HUES64 (cell line): Measurements from ENCODE around the gene KIF25.

Experiments used
- H3K27ac ChIP-seq: 2 replicates; pipeline ENCODE4 v1.7.0; 2013; ENCODE audit warnings: low read depth, low read length, inconsistent platforms
- H3K27me3 ChIP-seq: 2 replicates; pipeline ENCODE4 v1.6.1; 2013; ENCODE audit warnings: mild to moderate bottlenecking, low read length; ENCODE audit not compliant: insufficient read depth
- H3K36me3 ChIP-seq: 2 replicates; pipeline ENCODE4 v1.6.1; 2013; ENCODE audit warnings: mild to moderate bottlenecking, low read length; ENCODE audit not compliant: insufficient read depth
- H3K4me1 ChIP-seq: 2 replicates; pipeline ENCODE4 v1.6.1; 2013; ENCODE audit warnings: mild to moderate bottlenecking, low read length, moderate library complexity; ENCODE audit not compliant: insufficient read depth
- H3K4me3 ChIP-seq: 2 replicates; pipeline ENCODE4 v1.5.1; 2013; ENCODE audit warnings: mild to moderate bottlenecking, low read length, moderate library complexity
- H3K9ac ChIP-seq: 2 replicates; pipeline ENCODE4 v1.6.1; 2013; ENCODE audit warnings: mild to moderate bottlenecking, low read depth, low read length
- H3K9me3 ChIP-seq: 2 replicates; pipeline ENCODE4 v1.6.1; 2013; ENCODE audit warnings: low read depth, low read length; ENCODE audit not compliant: insufficient read depth
- WGBS: fragments of 150-250, 120-280 bp; methylation state at CpG from one replicate; pipeline ENCODE4 v1.1.7; 2013; ENCODE audit warnings: missing lambda C conversion rate; 5-methylcytosine and 5-hydroxymethylcytosine counted together

KIF25 gene

DNA sequence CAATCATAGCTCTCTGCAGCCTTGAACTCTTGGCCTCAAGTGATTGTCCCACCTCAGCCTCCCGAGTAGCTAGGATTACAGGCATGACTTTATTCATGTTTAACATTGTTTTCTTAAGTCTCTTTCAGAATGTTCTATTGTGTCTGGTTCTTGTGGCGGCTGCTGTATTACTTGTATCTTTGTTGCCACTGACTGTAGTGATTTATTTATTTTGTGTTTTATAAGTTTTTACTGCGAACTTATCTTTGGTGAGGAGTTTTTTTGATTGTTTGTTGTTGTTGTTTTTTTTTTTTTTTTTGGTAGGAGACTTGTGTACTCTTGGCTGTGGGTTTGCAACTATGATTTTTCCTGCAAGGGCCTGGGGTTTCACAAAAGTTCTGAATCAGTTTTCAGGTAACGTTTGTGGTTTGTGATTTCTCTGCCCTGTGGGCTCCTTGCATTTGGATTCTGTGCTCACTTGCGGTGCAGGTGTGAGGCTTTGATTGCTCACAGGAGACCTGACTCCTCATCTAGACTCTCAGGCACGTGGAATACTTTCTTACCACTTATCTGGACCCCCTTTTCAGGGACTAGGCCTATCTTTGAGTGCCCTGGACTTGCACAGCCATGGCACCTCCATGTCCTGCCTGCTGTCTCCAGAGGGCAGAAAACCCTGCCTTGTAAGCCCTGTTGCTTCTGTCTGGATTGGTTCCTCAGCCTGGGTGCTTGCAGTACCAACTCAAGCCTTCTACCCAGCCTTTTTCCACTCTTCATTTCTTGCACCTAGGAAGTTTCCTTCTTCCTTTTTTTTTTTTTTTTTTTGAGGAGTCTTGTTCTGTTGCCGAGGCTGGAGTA, 25.2 kb downstream of the KIF25 start:
- H3K4me3 ChIP-seq = no peak overlapping the region
- H3K9ac ChIP-seq = no peak overlapping the region
- H3K9me3 ChIP-seq = no peaks in the 10 kb centered on the region
- H3K4me1 ChIP-seq = no peaks in the 10 kb centered on the region; the same call in 1 of the 2 replicates
- no peaks in the 10 kb centered on the region for H3K36me3 ChIP-seq
- no peaks in the 10 kb centered on the region for H3K27me3 ChIP-seq
- 91% methylated on average over 7 of the region's 7 CpGs for WGBS
- no peak overlapping the region for H3K27ac ChIP-seq

DNA sequence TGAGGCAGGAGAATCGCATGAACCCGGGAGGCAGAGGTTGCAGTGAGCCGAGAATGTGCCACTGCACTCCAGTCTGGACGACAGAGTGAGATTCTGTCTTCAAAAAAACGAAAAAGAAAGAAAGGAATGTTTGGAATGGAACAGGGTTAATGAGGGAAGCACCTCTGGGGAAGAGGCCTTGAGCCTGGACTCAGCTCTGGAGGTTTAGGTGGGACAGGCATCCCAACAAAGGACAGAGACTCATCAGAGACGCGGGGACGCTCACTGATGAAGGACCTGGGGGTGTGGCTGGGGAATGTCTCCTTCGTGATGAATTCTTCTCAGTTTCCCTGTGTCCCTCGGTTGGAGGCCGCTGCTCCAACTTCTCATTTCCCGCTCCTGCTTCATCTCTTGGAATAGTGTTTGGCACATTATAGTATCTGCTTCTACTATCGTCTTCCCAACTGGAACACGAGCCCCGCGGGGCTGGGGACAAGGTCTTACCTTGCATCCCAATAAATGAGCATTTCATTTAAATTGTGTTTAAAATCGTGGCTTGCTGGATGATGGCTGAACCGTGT, 27.6 kb downstream of the KIF25 start:
- Histone ChIP-seq H3K27me3 (no peaks in the 10 kb centered on the region), H3K9ac (no peak overlapping the region), H3K27ac (no peak overlapping the region), H3K4me1 (no peaks in the 10 kb centered on the region; the same call in 1 of the 2 replicates), H3K9me3 (no peaks in the 10 kb centered on the region), H3K4me3 (no peak overlapping the region), H3K36me3 (no peaks in the 10 kb centered on the region)
- WGBS = 86% methylated on average over 18 of the region's 18 CpGs

DNA sequence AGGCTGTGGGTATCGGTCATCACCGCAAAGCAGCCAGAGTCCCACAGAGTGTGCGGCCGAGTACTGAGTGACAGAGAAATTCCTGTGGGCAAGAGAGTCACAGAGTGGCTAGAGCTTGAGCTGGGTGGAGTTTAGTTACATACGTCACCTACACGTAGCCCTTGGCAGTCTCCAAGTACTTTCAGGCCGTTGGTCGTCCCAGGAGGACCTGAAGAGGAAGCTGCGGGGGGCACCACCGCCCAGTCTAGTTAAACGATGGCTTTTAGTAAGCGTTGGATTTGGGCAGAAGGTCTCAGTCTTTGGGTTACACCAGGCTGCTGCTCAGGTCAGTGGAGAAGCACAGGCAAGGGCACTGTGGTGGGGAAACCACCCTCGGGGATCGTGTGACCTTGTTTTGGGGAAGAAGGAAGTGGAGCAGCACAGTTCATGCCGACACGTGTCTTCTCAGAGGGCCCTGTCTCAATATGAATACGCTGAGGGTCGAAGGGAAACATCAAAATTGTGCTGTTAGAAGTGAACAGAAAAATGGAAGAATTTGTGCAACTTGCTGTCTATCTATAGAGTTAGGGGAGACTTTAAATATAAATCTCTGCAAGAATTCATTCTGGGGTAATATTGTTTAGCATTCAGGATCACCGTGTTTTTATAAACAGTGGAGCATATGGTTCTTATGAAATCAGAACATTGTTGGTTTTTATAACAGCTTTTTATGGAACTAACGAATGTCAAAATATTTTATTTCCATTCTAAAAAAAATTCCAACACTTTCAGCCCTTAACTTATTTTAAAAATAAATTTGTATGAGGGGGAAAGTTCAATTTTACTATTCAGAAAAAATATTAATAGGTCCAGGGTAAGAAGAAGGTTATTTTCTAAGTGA, 28.6 kb downstream of the KIF25 start:
- Histone ChIP-seq H3K27ac (no peak overlapping the region), H3K4me3 (no peak overlapping the region), H3K4me1 (peaks cover 5% of the 10 kb centered on the region), H3K9ac (no peak overlapping the region), H3K36me3 (no peaks in the 10 kb centered on the region), H3K27me3 (no peaks in the 10 kb centered on the region), H3K9me3 (no peaks in the 10 kb centered on the region)
- WGBS = 91% methylated on average over 19 of the region's 20 CpGs

DNA sequence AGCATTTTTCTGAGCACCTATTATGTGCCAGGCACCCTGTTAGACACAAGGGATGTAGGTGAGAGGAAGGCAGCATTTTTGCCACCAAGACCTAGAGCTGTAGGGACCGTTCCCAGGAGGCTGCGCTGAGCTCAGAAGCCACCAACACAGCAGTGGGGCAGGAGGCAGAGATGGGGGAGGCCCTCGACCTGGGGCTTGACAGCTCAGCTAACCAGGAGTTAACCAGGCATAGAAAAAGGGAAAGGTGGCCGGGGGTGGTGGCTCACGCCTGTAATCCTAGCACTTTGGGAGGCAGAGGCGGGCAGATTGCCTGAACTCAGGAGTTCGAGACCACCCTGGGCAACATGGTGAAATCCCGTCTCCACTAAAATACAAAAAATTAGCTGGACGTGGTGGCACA, 29.5 kb downstream of the KIF25 start:
- Histone ChIP-seq H3K27me3 (no peaks in the 10 kb centered on the region), H3K27ac (no peak overlapping the region), H3K4me1 (peaks cover 10% of the 10 kb centered on the region), H3K4me3 (no peak overlapping the region), H3K9me3 (no peaks in the 10 kb centered on the region), H3K36me3 (no peaks in the 10 kb centered on the region), H3K9ac (no peak overlapping the region)
- WGBS = 87% methylated on average over 9 of the region's 9 CpGs

DNA sequence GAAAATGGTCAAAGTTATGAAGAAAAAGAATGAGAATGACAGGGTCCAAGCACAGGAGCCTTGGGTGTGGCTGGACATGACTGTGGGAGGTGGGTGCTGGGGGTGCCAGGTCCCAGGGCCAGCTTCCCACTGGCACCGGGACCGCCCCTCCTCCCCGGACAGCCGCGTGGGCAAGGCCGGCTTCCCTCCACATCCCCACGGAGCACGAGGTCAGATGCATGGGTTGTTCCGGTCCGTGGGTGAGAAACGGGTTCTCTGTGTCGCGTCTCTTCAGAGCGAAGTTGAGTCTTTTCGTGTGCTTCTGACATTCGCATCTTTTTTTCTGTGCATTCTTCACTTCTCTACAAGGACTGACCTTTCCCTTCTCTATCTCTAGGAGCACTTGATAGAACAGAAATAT, 30.1 kb downstream of the KIF25 start:
- no peak overlapping the region for H3K27ac ChIP-seq
- no peaks in the 10 kb centered on the region for H3K36me3 ChIP-seq
- H3K27me3 ChIP-seq = no peaks in the 10 kb centered on the region
- 93% methylated on average over 16 of the region's 16 CpGs for WGBS
- no peak overlapping the region for H3K4me3 ChIP-seq
- H3K4me1 ChIP-seq = peaks cover 14% of the 10 kb centered on the region
- H3K9ac ChIP-seq = no peak overlapping the region
- no peaks in the 10 kb centered on the region for H3K9me3 ChIP-seq

DNA sequence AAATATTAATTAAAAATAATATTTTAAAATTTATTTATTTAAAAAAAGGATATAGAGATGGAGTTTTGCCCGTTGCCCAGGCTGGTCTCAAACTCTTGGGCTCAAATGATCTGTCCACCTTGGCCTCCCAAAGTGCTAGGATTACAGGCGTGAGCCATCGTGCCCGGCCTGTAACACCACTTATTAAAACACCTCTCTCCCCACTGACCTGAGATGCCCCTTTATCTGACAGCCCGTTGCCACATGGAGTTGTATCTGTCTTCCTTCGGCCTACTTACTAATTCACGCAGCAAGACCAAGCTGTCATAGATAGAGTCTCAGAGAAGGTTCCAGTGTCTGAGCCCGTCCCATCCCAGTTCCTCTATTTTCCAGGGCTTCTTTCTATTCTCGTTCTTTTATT, 30.7 kb downstream of the KIF25 start:
- H3K4me1 ChIP-seq = peaks cover 14% of the 10 kb centered on the region
- H3K4me3 ChIP-seq = no peak overlapping the region
- no peaks in the 10 kb centered on the region for H3K36me3 ChIP-seq
- no peaks in the 10 kb centered on the region for H3K27me3 ChIP-seq
- no peaks in the 10 kb centered on the region for H3K9me3 ChIP-seq
- WGBS = 94% methylated on average over 9 of the region's 9 CpGs
- H3K27ac ChIP-seq = no peak overlapping the region
- no peak overlapping the region for H3K9ac ChIP-seq

DNA sequence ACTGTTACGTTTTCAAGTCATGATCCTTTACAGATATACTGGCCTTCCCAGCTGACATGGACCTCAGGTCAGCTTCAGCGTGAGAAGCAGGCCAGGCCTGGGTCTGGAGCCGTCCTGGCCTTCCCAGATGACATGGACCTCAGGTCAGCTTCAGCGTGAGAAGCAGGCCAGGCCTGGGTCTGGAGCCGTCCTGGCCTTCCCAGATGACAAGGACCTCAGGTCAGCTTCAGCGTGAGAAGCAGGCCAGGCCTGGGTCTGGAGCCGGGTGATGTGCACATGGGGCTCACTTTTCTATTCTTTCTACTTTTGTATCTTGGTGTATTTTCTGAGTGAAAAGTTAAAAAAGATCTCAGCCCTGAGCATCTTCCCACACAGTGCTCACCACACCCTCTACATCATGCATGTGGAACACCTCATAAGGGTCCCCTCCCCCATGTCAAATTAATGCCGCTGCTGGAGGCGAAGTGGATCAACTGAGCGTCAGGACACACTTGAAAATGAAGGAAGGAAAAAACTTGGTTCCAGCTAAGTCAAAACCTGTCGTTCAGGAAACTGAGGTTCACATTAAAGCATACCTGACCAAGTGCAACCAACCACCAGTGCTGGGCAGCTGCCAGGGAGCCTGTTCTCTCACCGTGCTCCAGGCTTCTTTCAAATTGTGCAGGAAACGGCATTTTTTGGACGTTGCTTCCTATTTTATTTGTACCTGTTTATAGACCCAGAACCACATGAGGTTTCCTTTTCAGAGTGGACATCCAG, 32.2 kb downstream of the KIF25 start:
- H3K27ac ChIP-seq = no peak overlapping the region
- peaks cover 2% of the 10 kb centered on the region; the same call in 1 of the 2 replicates for H3K27me3 ChIP-seq
- no peaks in the 10 kb centered on the region for H3K9me3 ChIP-seq
- 85% methylated on average over 14 of the region's 14 CpGs for WGBS
- H3K4me1 ChIP-seq = peaks cover 14% of the 10 kb centered on the region
- H3K36me3 ChIP-seq = no peaks in the 10 kb centered on the region
- no peak overlapping the region for H3K4me3 ChIP-seq
- H3K9ac ChIP-seq = no peak overlapping the region

DNA sequence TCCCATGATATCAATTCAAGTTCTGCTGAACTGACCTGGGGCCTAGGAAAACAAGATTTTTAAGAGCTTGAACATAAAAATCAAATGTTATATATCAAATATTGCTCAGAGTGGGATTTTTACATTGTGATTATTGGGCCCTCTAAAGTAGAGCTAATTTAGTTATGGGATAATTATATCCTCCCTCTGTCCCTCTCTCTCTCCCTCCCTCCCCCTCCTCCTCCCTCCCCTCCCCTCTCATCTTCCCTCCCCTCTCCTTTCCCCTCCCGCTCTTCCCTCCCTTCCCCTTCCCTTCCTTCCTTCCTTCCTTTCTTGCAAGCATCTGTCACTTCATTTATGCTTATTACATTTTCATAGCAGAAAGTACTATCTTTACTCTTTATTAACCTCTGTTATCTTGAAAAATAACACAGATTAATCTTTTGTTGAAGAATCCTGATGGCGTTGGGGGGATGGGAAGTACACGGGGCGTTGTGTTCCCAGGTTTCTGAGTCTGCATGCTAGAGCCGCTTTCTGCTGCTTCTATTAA, 32.8 kb downstream of the KIF25 start:
- H3K36me3 ChIP-seq = no peaks in the 10 kb centered on the region
- 50% methylated on average over 5 of the region's 5 CpGs for WGBS
- H3K9me3 ChIP-seq = no peaks in the 10 kb centered on the region
- H3K4me1 ChIP-seq = peaks cover 14% of the 10 kb centered on the region
- H3K27ac ChIP-seq = no peak overlapping the region
- peaks cover 5% of the 10 kb centered on the region; the same call in 1 of the 2 replicates for H3K27me3 ChIP-seq
- H3K4me3 ChIP-seq = no peak overlapping the region
- H3K9ac ChIP-seq = no peak overlapping the region

DNA sequence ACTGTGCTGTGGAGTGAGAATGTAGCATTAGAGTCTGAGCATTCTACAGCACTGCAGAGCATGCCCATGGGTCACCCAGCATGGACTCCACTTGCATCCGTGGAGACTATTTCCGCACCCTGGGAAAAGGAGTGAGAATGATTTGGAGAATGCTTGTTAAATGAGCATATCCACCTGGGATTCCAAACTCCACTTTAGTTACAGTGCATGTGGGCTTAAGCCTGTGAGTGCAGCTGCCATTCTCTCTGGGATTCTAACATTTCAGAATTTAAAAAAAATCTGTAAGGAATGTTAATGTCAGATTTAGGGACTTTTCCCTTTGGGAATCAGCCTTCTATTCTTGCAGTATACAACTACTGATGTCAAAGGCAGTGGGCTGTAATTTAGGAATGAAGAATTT, 33.4 kb downstream of the KIF25 start:
- Histone ChIP-seq H3K36me3 (no peaks in the 10 kb centered on the region), H3K9ac (no peak overlapping the region), H3K27ac (no peak overlapping the region), H3K4me3 (no peak overlapping the region), H3K4me1 (peaks cover 19% of the 10 kb centered on the region), H3K27me3 (peaks cover 10% of the 10 kb centered on the region), H3K9me3 (no peaks in the 10 kb centered on the region)
- WGBS = 63% methylated on average over 2 of the region's 2 CpGs

DNA sequence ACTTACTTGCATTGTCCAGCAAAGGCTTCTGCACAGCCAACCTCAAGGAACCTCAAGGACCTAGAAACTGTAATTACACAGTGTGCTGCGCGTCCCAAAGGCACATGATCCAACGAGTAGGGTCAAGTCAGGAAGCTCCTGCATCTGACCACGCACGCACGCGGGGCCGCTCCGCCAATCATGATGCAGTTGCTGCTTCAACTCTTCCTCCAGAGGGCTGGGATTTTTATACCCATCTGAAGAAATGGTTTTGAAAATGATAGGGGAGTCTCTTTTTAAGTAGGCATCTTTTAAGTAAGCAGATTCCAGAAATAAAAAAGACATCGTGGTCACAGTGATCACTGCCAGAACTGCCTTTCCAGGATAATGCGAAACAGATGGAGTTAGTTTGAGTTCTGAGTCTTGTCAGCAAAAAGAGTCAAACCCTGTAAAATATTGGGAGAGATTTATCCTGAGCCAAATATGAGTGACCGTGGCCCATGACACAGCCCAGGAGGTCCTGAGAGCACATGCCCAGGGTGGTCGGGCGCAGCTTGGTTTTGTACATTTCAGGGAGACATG, 34.0 kb downstream of the KIF25 start:
- Histone ChIP-seq H3K36me3 (no peaks in the 10 kb centered on the region), H3K9me3 (no peaks in the 10 kb centered on the region), H3K9ac (no peak overlapping the region), H3K27me3 (peaks cover 14% of the 10 kb centered on the region), H3K4me1 (peaks cover 21% of the 10 kb centered on the region), H3K4me3 (no peak overlapping the region), H3K27ac (no peak overlapping the region)
- WGBS = 92% methylated on average over 14 of the region's 14 CpGs
